Measurements from ENCODE around the gene BAK1.

Gene BAK1

DNA sequence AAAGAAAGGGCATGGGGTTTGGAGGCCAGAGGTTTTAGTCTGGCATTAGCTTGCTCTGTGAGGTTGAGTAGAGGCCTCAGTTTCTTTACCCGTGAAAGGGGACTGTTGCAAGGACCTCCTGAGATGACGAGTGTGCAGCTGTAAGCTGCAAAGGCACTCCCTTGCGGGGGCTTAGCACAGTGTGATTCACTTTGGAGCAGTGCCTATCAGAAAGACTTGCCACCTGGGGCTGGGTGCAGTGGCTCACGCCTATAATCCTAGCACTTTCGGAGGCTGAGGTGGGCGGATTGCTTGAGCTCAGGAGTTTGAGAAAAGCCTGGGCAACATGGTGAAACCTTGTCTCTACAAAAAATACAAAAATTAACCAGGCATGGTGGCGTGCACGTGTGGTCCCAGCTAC, 7.5 kb upstream of the BAK1 start:
- in situ Hi-C loops (cut with MboI; ENCODE audit: low sequenced_read_pairs) = no loop called here

DNA sequence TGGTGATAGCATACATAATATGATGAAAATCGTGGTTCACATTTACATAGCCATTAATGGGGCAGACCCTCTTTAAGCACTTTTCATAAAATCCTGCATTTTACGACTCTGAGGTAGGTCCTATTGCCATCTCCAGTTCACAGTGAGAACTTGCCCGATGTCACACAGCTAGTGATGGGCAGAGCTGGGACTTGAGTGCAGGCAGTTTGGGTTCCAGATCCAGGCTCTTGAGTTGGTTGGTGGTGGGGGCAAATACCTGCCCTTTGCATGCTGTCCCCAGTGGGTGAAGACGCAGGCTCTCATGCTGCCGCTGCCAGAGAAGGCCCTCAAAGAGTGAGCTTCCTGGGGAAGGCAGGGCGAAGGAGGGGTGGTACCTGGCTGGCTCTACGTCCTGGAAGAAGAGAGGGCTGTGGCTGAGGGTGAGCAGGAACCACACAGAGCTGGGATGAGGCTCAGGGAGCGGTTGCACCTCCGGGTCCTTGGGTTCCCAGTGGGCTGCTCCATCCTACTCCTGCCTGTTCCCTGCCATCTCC, 6.1 kb upstream of the BAK1 start:
- in situ Hi-C loops (cut with MboI; ENCODE audit: low sequenced_read_pairs) = no loop called here

DNA sequence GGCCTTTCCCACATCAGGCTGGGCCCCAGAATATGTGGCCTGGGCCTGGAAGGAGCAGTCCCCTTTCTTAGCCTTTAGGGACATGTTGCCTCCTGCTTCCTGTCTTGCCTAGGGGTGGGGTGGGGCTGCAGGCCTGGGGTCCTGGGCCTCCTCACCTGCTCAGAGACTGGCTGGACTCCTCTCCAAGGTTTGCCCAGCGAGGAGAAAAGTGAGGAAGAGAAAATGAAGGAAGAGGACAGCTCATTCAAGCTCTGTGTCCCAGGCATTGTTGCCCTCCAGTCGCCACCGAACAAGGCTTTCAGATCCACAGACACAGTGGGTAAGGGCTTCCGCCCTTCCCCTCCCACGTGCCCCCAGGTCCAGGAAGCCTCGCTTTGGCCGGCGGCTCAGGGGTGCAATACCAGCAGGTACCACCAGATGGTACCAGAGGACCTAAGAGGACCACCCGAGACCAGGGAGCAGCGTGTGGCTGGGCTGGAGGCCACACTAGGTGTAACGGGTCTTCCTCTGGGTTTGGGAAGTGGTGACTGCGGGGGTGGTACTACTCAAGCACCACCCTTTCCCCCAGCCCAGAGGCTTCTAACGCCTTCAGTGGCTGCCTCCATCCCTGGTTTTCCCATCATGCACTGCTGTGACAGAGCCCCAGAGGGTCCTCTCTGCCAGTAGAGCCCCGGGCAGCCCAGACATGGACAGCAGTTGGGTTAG, 5.5 kb upstream of the BAK1 start:
- in situ Hi-C loops (cut with MboI; ENCODE audit: low sequenced_read_pairs) = no loop called here

DNA sequence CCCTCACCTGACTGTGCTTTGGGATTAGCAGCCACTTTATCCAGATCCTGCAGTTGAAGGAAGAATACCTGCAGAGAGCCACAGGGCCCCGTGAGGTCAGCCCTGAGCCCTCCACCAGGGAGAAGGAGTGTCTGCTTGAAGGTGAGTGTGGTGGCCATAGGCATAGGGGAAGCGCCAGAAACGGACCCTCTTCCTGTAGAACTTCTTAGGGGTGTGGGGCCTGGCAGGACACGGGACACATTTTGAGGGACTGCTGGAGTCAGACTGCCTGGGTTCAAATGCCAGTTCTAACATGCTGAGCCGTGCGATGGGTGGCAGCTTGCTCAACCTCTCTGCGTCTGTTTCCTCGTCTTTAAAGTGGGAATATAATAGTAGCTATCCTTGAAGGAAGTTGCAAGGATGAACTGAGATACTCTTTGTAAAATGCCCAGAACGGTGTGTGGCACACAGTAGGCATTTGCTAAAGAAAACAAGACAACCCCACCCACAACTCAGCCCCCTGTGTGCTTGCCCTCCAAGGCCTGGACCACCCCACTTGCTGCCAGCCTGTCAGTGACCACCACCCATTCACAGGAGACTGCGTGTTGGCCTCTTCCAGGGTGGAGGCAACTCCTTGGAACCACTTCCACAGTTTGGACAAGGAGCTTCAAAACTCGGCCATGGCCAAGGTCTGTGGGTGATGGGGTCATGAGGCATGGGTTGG, 4.8 kb upstream of the BAK1 start:
- in situ Hi-C loops (cut with MboI; ENCODE audit: low sequenced_read_pairs) = no loop called here

DNA sequence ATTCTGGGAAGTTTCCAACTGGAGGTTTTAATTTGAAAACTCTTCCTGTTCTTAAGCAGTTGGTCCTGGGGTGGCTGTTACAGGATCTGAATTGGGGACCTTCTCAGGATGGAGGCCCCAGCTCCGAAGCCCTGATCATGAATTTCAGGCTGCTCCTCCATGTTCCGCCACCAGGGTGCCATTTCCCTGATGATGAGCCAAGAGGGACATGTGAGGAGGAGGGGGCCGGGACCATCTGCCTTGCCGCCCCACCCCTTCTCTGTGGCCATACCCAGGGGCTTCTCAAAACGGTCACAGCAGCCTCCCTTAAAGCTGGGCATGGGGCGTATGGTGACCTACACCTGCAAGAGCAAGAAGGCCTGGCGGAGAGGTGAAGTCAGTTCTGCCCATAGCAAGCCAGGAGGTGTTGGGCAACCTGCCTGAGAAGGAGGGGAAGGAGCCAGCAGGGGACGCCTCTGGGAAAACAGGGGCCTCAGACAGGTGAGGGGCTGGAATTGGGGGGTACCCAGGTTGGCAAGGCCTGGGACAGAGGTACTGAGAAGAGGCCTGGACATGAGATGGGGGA, 3.6 kb upstream of the BAK1 start:
- in situ Hi-C loops (cut with MboI; ENCODE audit: low sequenced_read_pairs) = no loop called here

DNA sequence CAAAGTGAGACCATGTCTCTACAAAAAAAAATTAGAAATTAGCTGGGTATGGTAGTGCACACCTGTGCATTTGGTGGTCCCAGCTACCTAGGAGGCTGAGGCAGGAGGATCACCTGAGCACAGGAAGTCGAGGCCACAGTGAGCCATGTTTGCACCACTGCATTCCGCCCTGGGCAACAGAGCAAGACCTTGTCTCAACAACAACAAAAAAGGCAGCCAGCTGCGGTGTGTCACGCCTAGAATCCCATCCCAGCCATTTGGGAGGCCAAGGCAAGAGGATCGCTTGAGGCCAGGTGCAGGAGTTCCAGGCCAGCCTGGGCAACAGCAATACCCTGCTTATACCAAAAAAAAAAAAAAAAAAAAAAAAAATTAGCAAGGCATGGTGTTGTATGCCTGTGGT, 1.1 kb upstream of the BAK1 start:
- in situ Hi-C loops (cut with MboI; ENCODE audit: low sequenced_read_pairs) = no loop called here

DNA sequence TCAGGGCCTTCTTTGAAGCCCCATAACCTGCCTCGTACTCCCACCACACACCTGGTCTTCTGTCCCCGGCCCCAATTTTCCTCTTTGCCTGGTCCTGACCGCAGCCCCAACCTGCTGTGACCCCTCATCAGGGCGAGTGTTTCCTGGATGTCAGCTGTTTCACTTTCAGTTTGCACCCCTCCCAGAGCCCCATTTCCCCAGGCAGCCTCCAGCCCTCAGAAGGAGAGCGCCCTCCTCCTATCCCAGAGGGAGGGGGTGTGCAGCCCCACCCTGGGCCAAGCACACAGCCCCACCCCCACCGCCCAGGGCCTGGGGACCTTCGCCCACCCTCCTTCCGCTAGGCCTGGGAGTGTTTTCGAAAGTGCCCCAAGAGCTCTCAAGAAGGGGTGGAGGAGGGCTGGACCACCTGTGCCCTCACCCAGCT, 1.5 kb downstream of the BAK1 start:
- in situ Hi-C loops (cut with MboI; ENCODE audit: low sequenced_read_pairs) = no loop called here

DNA sequence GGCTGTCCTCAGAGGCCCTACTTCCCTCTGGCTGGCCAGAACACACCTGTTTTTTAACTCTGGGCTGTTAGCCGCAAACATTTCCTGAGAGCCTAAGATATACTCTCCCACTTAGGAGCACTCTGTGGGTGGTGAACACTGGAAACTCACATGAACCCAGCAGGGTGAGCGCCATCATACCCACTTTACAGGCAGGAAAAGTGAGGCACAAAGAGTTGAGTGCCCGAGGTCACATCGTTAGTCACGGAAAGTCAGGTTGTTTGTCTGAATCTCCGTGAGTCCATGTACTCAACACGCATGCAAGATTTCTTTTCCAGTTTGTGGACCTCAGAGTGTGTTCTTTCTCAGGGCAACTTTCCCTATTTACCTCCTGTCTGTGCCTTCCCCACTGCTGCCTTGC, 1.9 kb downstream of the BAK1 start:
- in situ Hi-C loops (cut with MboI; ENCODE audit: low sequenced_read_pairs) = no loop called here

DNA sequence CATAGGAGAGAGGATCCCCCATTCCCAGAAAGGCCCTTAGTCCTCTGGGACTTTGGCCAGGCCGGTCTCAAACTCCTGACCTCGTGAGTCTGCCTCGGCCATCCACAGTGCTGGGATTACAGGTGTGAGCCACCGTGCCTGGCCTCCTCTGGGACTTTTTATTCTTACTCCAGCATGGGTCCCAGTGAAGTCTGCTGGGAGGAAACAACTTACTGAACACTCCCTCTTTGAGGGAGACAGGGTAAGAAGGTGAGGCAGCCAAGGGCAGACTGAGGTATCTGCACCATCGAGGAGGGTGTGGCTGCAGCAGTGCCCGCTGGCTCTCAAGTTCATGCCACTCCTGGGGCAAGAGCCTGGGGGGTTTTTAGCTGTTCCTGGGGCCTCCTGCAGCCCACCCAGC, 2.4 kb downstream of the BAK1 start:
- in situ Hi-C loops (cut with MboI; ENCODE audit: low sequenced_read_pairs) = no loop called here

DNA sequence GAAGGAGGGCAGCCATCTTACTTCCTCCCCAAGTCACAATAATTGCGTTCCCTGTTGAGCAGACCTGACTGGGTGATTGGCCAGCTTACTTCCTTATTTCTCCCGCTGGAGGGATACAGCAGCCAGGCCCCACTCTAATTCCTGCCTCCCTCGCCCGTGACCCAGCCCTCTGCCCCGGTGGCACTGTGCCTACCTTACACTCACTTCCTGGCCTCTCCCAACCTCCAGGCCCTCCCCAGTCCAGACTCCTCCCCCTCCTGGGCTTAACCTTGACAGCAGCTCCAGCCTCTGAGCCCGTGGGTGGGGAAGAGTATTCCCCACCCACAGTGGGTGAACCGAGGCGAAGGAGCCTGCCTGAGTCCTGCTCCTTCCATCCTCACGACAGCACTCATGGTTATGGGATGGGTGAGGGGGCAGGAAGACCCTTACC, 3.0 kb downstream of the BAK1 start:
- in situ Hi-C loops (cut with MboI; ENCODE audit: low sequenced_read_pairs) = no loop called here

DNA sequence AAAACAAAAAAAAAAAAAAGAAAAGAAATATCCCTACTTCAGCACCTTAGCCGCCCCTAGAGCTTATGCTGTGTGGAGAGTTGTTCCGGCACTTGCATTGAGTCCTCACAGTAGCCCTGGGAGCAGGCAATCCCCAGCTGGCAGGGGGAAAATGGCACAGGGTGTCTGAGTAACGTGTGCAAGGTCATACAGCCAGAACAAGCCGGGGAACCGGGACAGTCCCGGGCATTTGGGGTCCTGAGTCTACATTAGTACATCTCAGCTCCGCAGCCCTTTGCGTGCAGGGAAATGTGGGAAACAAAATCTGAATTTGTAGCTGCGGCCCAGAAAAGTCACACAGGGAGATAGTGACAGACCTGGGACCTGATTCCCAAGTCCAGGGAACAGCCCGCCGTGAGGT, 3.4 kb downstream of the BAK1 start:
- in situ Hi-C loops (cut with MboI; ENCODE audit: low sequenced_read_pairs) = no loop called here

DNA sequence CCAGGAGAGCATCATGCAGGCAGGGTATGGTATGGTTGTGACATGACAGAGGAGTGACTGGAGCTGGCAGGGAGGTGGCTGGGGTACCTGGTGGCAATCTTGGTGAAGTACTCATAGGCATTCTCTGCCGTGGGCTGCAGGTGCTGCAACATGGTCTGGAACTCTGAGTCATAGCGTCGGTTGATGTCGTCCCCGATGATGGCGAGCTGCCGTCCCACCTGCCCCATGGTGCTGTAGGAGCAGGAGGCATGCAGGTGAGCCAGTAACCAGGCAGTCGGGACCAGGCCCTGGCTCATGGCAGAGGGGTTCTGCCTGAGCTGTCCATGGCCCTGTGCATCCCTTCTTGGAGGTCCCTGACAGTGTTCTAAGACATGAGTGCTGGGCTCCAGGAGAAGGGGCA, 4.9 kb downstream of the BAK1 start:
- in situ Hi-C loops (cut with MboI; ENCODE audit: low sequenced_read_pairs) = no loop called here

DNA sequence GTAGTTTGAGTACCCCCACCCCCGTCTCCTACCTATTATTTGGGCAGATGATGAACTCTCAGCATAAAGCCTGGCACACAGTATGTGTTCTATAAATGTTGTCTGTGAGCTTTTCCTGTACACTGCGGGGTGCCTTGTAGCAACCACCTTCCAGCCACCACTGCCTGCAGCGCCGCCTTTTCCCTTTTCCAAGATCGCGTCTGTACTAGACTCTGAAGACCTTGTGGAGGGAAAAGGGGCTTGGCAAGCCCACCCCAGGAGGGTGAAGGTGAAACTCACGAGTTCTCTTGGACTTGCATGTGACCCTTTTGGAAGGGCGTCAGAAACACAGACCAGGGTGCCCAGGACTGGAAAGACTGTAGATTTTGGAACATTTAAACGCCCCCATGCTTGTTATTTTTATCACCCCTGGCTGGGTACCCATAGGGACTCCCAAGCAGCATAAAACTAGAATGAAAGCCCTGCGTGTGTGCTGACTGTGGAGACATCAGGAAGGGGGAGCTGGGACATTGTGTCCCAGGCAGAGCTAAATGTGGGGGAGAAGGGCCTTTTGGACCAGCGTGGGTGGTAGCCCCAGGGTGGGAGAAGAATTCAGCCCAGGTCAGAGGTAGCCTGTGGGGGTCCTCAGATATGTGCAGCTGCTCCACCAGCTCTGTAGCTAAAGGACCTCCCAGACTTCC, 8.3 kb downstream of the BAK1 start:
- in situ Hi-C loops (cut with MboI; ENCODE audit: low sequenced_read_pairs) = no loop called here

DNA sequence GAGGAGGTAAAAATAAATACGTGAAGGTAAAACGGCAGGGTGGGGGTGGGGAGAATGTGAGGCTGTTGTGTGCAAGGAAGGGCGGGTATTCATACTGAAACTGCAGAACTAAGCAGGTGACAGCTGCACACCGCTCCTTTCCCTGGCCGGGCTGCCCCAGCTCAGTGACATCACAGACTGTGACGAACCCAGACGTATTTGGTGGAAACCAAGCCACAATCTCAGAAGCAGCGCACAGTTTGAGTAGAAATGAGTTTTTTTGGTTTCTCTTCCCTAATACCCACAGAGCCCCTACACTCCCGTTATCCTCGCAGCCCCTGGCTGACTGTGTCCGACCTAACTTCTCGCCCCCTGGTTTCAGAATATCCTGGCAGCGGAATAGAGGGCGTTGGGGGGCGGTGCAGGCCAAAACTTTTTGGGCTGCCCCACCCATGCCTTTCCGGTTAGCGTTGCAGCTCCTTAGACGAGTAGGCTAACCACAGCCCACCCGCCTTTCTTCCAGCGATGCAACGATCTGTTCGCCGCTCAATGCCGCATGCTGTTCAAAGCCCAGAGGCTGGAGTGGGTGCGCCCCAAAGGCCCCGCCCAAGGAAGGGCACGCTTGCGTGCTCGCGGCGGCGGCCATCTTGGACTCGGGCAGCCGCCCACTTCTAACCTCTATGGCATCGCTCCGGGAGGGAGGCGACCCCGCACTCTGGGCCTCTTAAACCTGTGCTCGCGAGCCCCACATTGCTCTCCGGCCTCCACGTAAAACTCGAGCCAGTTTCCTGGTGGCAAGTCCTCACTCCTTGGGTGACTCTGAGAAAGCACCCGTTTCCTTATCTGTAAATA, 9.1 kb downstream of the BAK1 start:
- in situ Hi-C loops (cut with MboI; ENCODE audit: low sequenced_read_pairs) = no loop called here

DNA sequence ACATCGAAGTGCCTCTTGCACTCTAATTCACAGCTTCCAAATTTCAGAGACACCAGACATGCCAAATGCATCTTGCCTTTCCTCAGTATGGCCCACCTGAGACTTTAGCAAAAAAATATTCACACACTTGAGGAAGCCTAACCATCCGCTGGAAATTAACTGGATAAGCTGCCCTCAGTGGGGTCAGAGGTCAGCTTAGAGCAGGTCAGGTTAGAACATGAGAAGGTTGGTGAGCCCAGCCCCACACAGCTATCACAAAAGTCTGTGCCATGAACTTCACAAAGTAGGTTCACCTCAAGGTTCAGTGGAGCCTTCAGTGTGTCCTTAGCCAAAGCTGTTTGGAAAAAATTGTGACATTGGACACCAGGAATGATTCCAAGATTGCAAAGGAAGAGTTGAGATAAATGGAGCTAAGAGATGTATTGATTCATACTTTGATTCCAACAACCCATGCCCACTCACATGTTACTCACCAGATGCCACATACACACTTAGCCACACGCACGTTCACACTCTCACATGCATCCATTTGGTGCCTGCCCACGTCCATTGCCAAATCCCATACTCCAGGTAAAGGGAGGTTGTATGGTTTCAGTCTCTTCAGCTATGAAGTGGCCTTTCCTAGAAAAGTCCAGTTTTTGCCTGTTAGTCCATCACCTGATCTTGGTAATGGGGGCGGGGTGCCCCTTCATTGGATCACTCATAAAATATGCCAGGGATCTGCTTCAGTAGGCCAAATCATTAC, 11.1 kb downstream of the BAK1 start:
- in situ Hi-C loops (cut with MboI; ENCODE audit: low sequenced_read_pairs) = no loop called here

DNA sequence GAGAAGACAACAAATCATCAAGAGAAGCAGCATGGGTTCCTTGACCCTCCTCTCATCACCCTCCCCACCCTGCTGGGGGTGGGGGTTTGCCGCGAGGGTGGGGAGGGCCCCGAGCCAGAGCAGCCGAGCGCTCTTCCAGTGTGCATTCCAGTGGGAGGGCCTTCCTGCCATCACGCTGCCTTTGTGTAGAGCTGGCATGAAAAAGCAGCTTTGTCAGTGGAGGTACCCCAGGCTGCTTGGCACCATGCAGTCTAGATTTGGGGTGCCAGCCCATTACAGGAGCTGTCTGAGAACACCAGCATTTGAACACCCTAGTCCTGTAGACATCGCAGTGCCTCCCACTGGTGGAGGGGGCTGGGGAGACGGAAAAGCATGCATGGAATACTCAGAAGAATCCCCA, 12.2 kb downstream of the BAK1 start:
- in situ Hi-C loops (cut with MboI; ENCODE audit: low sequenced_read_pairs) = no loop called here

DNA sequence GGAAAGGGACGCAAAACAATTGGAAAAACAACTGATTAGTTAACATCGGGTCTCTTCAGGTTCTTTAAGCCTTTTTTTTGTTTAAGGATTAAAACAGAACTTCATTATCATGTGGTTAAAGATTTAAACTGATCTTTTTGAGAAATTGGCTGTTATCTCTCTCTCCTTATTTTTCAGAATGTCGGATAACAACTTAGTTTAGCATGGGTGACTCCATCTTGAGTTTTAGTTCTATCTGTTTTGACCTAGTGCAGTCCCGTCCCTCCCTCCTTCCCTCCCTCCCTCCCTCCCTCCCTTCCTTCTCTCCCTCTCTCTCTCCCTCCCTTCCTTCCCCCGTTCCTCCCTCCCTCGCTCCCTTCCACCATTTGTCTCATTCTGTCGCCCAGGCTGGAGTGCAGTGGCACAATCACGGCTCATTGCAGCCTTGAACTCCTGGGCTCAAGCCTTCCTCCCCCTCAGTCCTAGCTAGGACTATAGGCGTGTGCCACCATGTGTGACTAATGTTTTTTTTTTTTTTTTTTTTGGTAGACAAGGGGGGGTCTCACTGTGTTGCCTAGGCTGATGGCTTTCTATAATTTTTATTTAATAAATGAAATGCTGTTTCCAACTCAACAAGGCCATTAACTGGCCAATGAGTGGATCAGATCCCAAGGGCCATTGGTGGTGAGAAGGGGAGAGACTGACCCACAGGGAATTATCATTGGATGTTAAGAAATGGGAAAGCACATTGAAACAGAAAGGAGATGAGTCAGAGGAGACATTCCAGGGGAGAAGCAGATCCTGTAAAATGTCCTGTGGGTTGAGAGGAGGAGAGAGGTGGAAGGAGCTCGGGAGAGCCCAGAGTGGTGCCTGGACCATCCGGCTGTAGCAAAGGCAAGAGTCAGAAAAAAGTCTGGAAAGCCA, 13.6 kb downstream of the BAK1 start:
- in situ Hi-C loops (cut with MboI; ENCODE audit: low sequenced_read_pairs) = no loop called here

DNA sequence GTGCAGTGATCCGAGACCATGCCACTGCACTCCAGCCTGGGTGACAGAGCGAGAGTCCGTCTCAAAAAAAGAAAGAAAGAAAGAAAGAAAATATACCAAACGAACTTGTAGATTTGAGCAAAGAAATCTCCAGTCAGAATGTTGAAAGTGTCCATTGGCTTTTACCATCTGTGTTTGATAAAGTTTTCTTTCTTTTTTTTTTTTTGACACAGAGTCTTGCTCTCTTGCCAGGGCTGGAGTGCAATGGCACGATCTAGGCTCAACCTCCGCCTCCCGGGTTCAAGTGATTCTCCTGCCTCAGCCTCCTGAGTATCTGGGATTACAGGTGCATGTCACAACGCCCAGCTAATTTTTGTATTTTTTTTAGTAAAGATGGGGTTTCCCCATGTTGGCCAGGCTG, 21.3 kb downstream of the BAK1 start:
- in situ Hi-C loops (cut with MboI; ENCODE audit: low sequenced_read_pairs) = no loop called here

DNA sequence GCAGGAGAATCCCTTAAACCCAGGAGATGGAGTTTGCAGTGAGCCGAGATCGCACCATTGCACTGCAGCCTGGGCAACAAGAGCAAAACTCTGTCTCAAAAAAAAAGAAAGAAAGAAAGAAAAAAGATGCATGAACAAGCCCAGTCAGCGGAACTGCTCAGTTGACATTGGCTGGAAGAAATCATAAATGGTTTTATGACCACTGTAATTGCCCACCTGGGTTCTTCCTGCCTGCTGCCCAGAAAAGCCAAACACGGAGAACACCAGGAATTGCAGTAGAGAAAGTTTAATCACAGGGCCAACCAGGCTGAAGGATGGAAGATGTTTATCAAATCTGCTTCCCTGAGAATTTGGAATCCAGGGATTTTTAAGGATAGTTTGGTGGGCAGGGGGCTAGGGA, 22.7 kb downstream of the BAK1 start:
- in situ Hi-C loops (cut with MboI; ENCODE audit: low sequenced_read_pairs) = no loop called here

All from hTERT RPE-1 (cell line).